HG02938 (cell line): ENCODE measurements around the gene FARP2.
"Not testable (repeated sequence)": the region's sequence is repeated elsewhere in the genome, so short reads cannot be mapped to it uniquely, and the experiment has no call there.

Experiments
- ATAC-seq: cut with Tn5 transposase; IDR thresholded peaks from one replicate; pipeline ENCODE4 v1.9.1; 2021; ENCODE audit warnings: mild to moderate bottlenecking, moderate library complexity; ENCODE audit not compliant: unreplicated experiment

FARP2 gene

GRCh38 chr2:241525818-241526780 lies 170.0 kb downstream of the FARP2 start:
- ATAC-seq: not testable (repeated sequence)

- ATAC-seq: no peak
These were observed 174.5 kb downstream of the FARP2 start for GRCh38 chr2:241530571-241530970.

GRCh38 chr2:241531161-241531722 lies 175.2 kb downstream of the FARP2 start:
- no peak for ATAC-seq

GRCh38 chr2:241532168-241532567 lies 176.1 kb downstream of the FARP2 start:
- ATAC-seq: no peak

GRCh38 chr2:241532733-241533601 lies 176.9 kb downstream of the FARP2 start:
- no peak for ATAC-seq

- ATAC-seq: no peak
These were observed 178.2 kb downstream of the FARP2 start for GRCh38 chr2:241534293-241534692.

GRCh38 chr2:241534701-241535375 lies 178.8 kb downstream of the FARP2 start:
- no peak for ATAC-seq

GRCh38 chr2:241535871-241536655 lies 180.0 kb downstream of the FARP2 start:
- ATAC-seq: no peak

- no peak for ATAC-seq
These were observed 182.9 kb downstream of the FARP2 start for GRCh38 chr2:241538838-241539615.

- ATAC-seq: no peak
These were observed 183.7 kb downstream of the FARP2 start for GRCh38 chr2:241539616-241540374.

- no peak for ATAC-seq
These were observed 184.3 kb downstream of the FARP2 start for GRCh38 chr2:241540401-241540770.

GRCh38 chr2:241540771-241541561 lies 184.9 kb downstream of the FARP2 start:
- no peak for ATAC-seq

GRCh38 chr2:241541564-241542277 lies 185.6 kb downstream of the FARP2 start:
- ATAC-seq: no peak

- ATAC-seq: no peak
These were observed 186.2 kb downstream of the FARP2 start for GRCh38 chr2:241542278-241542605.
